HCT116 (cell line): ENCODE results near the gene DIPK1A. TPM values are rescaled to one million over a fixed set of nuclear protein-coding genes. Genes with fewer than 3 reads are reported as not detected.

ENCODE experiments used
- ATAC-seq: fragments of 200-7000 bp; cut with Tn5 transposase; 2 replicates; pipeline ENCODE4 v1.9.1; 2020; ENCODE audit warnings: mild to moderate bottlenecking, moderate library complexity
- BruUV-seq: library from RNA; stranded (reverse); fragments of 400-500 nt; replicated peaks from 2 replicates; lab custom pipeline; 2021; lab: Mats Ljungman, UMichigan
- CTCF ChIA-PET: fragments of 300-600 bp; sonication (Branson Sonifier 250); formaldehyde crosslinking; loops from one replicate; lab custom pipeline; 2021; ENCODE audit warnings: antibody characterized with exemption; lab: Charles Lee
- POLR2A ChIA-PET: fragments of 300-600, 350-600 bp; sonication (Branson Sonifier 250); formaldehyde crosslinking; loops from one replicate; lab custom pipeline; 2021; ENCODE audit warnings: antibody characterized with exemption; lab: Charles Lee
- RAD21 ChIA-PET, 2 experiments: fragments of 300-600 bp; sonication (Branson Sonifier 250); formaldehyde crosslinking; loops; one replicate each; lab custom pipeline; 2023; ENCODE audit warnings: low total read pairs in 2 of 2; ENCODE audit not compliant: uncharacterized antibody in 2 of 2, unreplicated experiment in 2 of 2, low non-redundant PET in 1 of 2; lab: Charles Lee
- DNase-seq: peaks from one replicate; pipeline ENCODE4 v3.0.0-alpha.2; 2010; ENCODE audit warnings: low read depth, low spot score
- H2AFZ ChIP-seq: fragments of 200-600 bp; shearing (Covaris generic), sonication (generic); 2 replicates; pipeline ENCODE4 v1.6.1; 2017; ENCODE audit warnings: low read depth, mixed run types, mixed read lengths, antibody characterized with exemption, low read length; ENCODE audit not compliant: poor library complexity, severe bottlenecking
- H3K27ac ChIP-seq: 2 replicates; pipeline ENCODE4 v1.5.1; 2012; ENCODE audit warnings: low read depth, low read length
- H3K27me3 ChIP-seq: fragments of 200-600 bp; sonication (generic); 2 replicates; pipeline ENCODE4 v1.6.1; 2016; ENCODE audit warnings: mixed run types, low read length, mixed read lengths; ENCODE audit not compliant: insufficient read depth
- H3K36me3 ChIP-seq, 2 experiments: fragments of 200-500 bp in 1 of 2; fragments of 200-600 bp in 1 of 2; sonication (Bioruptor generic) in 1 of 2; sonication (generic) in 1 of 2; 2 replicates each; pipeline versions ENCODE4 v1.5.1 to v1.6.1; 2014 to 2016; ENCODE audit warnings: low read length in 2 of 2, inconsistent platforms in 1 of 2, mixed read lengths in 1 of 2, mixed run types in 1 of 2; ENCODE audit not compliant: insufficient read depth in 2 of 2, control insufficient read depth in 1 of 2
- H3K4me1 ChIP-seq, 2 experiments: fragments of 200-600 bp in 1 of 2; sonication (generic) in 1 of 2; 2 replicates each; pipeline versions ENCODE4 v1.5.1 to v1.6.1; 2012 to 2017; ENCODE audit warnings: low read length in 2 of 2, inconsistent platforms in 1 of 2, mild to moderate bottlenecking in 1 of 2, mixed read lengths in 1 of 2, mixed run types in 1 of 2, moderate library complexity in 1 of 2; ENCODE audit not compliant: insufficient read depth in 2 of 2, control insufficient read depth in 1 of 2
- H3K4me2 ChIP-seq: fragments of 200-600 bp; sonication (generic); 2 replicates; pipeline ENCODE4 v1.6.1; 2017; ENCODE audit warnings: mixed run types, low read length, mixed read lengths
- H3K4me3 ChIP-seq, 2 experiments: fragments of 200-600 bp in 1 of 2; sonication (generic) in 1 of 2; replicated peaks in 1 of 2; 2 replicates each; pipeline ENCODE4 v1.5.1; 2011 to 2016; ENCODE audit warnings: low read length in 2 of 2, control low read depth in 1 of 2, low read depth in 1 of 2, mild to moderate bottlenecking in 1 of 2, mixed read lengths in 1 of 2, mixed run types in 1 of 2
- H3K79me2 ChIP-seq: fragments of 200-600 bp; sonication (generic); 2 replicates; pipeline ENCODE4 v1.6.1; 2017; ENCODE audit warnings: mild to moderate bottlenecking, mixed run types, low read length, moderate library complexity, mixed read lengths; ENCODE audit not compliant: insufficient read depth
- H3K9ac ChIP-seq: fragments of 200-600 bp; sonication (generic); 2 replicates; pipeline ENCODE4 v1.6.1; 2016; ENCODE audit warnings: low read length, mixed read lengths
- H3K9me2 ChIP-seq: fragments of 200-600 bp; sonication (generic), shearing (Covaris generic); 2 replicates; pipeline ENCODE4 v1.6.1; 2017; ENCODE audit warnings: mixed run types, mild to moderate bottlenecking, moderate library complexity; ENCODE audit not compliant: insufficient read depth
- H3K9me3 ChIP-seq, 2 experiments: fragments of 200-500 bp in 1 of 2; fragments of 200-600 bp in 1 of 2; sonication (Bioruptor generic) in 1 of 2; sonication (generic) in 1 of 2; 2 replicates each; pipeline ENCODE4 v1.6.1; 2014 to 2017; ENCODE audit warnings: low read length in 2 of 2, mixed read lengths in 2 of 2, inconsistent platforms in 1 of 2, low read depth in 1 of 2, mild to moderate bottlenecking in 1 of 2, mixed run types in 1 of 2, moderate library complexity in 1 of 2; ENCODE audit not compliant: control insufficient read depth in 1 of 2, insufficient read depth in 1 of 2
- H4K20me1 ChIP-seq: fragments of 200-600 bp; sonication (generic), shearing (Covaris generic); 2 replicates; pipeline ENCODE4 v1.6.1; 2017; ENCODE audit warnings: mixed run types, mild to moderate bottlenecking, moderate library complexity; ENCODE audit not compliant: insufficient read depth
- CEBPB ChIP-seq: IDR thresholded peaks from 2 replicates; pipeline ENCODE4 v1.6.1; 2012; ENCODE audit warnings: low read depth
- SRF ChIP-seq: IDR thresholded peaks from 2 replicates; pipeline ENCODE4 v1.6.1; 2012; ENCODE audit warnings: low read depth
- TCF7L2 ChIP-seq: IDR thresholded peaks from 2 replicates; pipeline ENCODE4 v1.7.0; 2011; ENCODE audit warnings: borderline replicate concordance, inconsistent platforms; ENCODE audit not compliant: insufficient read depth, insufficient read length; ENCODE audit errors: extremely low read depth
- ZFX ChIP-seq: fragments of 450-650 bp; IDR thresholded peaks from 2 replicates; pipeline ENCODE4 v1.6.1; 2017
- intact Hi-C: fragments of 100-400 bp; cut with micrococcal nuclease; formaldehyde crosslinking; loops from 2 replicates; pipeline ENCODE4 v1.10.0; 2022
- total RNA-seq: library from RNA; stranded (reverse); gene quantifications from one replicate; pipeline ENCODE4 v1.2.1, GENCODE V29; 2021; ENCODE audit not compliant: unreplicated experiment

Gene DIPK1A
- total RNA-seq, 1 experiment from 2014 or later: 4.3 TPM

- TF ChIP-seq SRF: no peak
- TF ChIP-seq ZFX: 0 out of 2 replicates have a peak, but pooled peaks have one; percentile 25
- ChIA-PET RAD21 (interaction anchor here in 1 of 2 experiments (0.7 kb wide), 1 partner anchor 324 kb away, joined by 5 read pairs; no protein-coding TSS in a partner anchor), POLR2A (interaction anchor here (1.3 kb wide), 1 partner anchor 22 kb away, joined by 3 read pairs; no protein-coding TSS in a partner anchor), CTCF (interaction anchor here (2.8 kb wide), 1 partner anchor 8 kb away, joined by 17 read pairs; no protein-coding TSS in a partner anchor)
- H3K36me3 ChIP-seq: no peaks in the 10 kb centered on the region
- no peak overlapping the region for H3K4me3 ChIP-seq
- H3K27me3 ChIP-seq: no peaks in the 10 kb centered on the region
- H3K27ac ChIP-seq: no peak overlapping the region
- peak overlapping the region; percentile 84 for H2AFZ ChIP-seq
- H3K79me2 ChIP-seq: no peaks in the 10 kb centered on the region; the same call in 1 of the 2 replicates
- no peak overlapping the region for H3K4me2 ChIP-seq
- H3K9ac ChIP-seq: no peak overlapping the region
- H3K9me2 ChIP-seq: no peaks in the 10 kb centered on the region
- BruUV-seq: no TSS peak
- no peak for ATAC-seq
- H4K20me1 ChIP-seq: no peaks in the 10 kb centered on the region
- peaks cover 5 to 14% of the 10 kb centered on the region in 2 experiments; a peak in 3 of 4 replicates for H3K4me1 ChIP-seq
- intact Hi-C loops: no loop called here
- no peak for DNase-seq
- no peaks in the 10 kb centered on the region for H3K9me3 ChIP-seq
Observed at GRCh38 chr1:92826792-92827191, 134.5 kb downstream of the DIPK1A start.

GRCh38 chr1:92822879-92823278 is 138.4 kb downstream of the DIPK1A start:
- H3K4me3 ChIP-seq: no peak overlapping the region
- ChIA-PET POLR2A (no interaction called here), CTCF (no interaction called here), RAD21 (no interaction called here)
- H3K9ac ChIP-seq: no peak overlapping the region
- no peaks in the 10 kb centered on the region for H3K27me3 ChIP-seq
- no peaks in the 10 kb centered on the region for H3K9me3 ChIP-seq
- 0 out of 2 replicates have a peak overlapping the region, but pooled peaks have one; percentile 10 for H3K4me2 ChIP-seq
- no peaks in the 10 kb centered on the region for H3K36me3 ChIP-seq
- ATAC-seq (peak; percentile 53; the same call in 1 of the 2 replicates), DNase-seq (no peak)
- BruUV-seq: no TSS peak
- no peak overlapping the region for H3K27ac ChIP-seq
- no peaks in the 10 kb centered on the region for H3K9me2 ChIP-seq
- TF ChIP-seq SRF (no peak), TCF7L2 (no peak), CEBPB (no peak)
- no peaks in the 10 kb centered on the region for H4K20me1 ChIP-seq
- intact Hi-C loops: no loop called here
- no peaks in the 10 kb centered on the region for H3K79me2 ChIP-seq
- no peak overlapping the region for H2AFZ ChIP-seq
- H3K4me1 ChIP-seq: peaks cover 3 to 19% of the 10 kb centered on the region in 2 experiments; a peak in 3 of 4 replicates
